ENCODE results near the gene TRPM3.

- TF ChIP-seq MAFK (IDR thresholded peaks at IDR 0.05; ENCODE audit: partially characterized antibody) (no peak), ELK1 (IDR thresholded peaks at IDR 0.05; ENCODE audit: low read depth, low read length) (no peak)
- TF ChIP-seq, protein P1, sequence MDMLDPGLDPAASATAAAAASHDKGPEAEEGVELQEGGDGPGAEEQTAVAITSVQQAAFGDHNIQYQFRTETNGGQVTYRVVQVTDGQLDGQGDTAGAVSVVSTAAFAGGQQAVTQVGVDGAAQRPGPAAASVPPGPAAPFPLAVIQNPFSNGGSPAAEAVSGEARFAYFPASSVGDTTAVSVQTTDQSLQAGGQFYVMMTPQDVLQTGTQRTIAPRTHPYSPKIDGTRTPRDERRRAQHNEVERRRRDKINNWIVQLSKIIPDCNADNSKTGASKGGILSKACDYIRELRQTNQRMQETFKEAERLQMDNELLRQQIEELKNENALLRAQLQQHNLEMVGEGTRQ (IDR thresholded peaks at IDR 0.05) = no peak
These were observed 197.0 kb downstream of the TRPM3 start for GRCh38 chr9:70924380-70924779.

Data from A549 (cell line).